ENCODE results near the gene LGR6. TPM values are rescaled to one million over a fixed set of nuclear protein-coding genes. Genes with fewer than 3 reads are reported as not detected.
"Not testable (repeated sequence)": the region's sequence is repeated elsewhere in the genome, so short reads cannot be mapped to it uniquely, and the experiment has no call there.

The LGR6 gene
- total RNA-seq, 8 experiments from 2014 or later = 0.13 to 1.0 (median 0.35) TPM

GRCh38 chr1:202237052-202237451 is 43.5 kb downstream of the LGR6 start:
- Histone ChIP-seq H3K4me3 (no peak overlapping the region), H3K27ac (no peak overlapping the region), H3K4me1 (replicated peaks in 1 of 2) (peaks cover 6 to 21% of the 10 kb centered on the region in 2 donors)
- in situ Hi-C loops (cut with MboI; ENCODE audit: low pct_unique_long_range_greater_than_20kb in 2 of 9, low sequenced_read_pairs in 9 of 9, unreplicated experiment in 9 of 9) = no loop called here
- 24 to 100% (median 40%) methylated on average over 1 to 8 of the region's 8 CpGs; no CpG with 5 or more reads in 3 of the 10 experiments for WGBS, 10 experiments
- peak in 6 of 8 experiments; percentile 20 to 57 (median 28) for ATAC-seq (replicated peaks in 6 of 8)

GRCh38 chr1:202238914-202239313 is 45.3 kb downstream of the LGR6 start:
- in situ Hi-C loops (cut with MboI; ENCODE audit: low pct_unique_long_range_greater_than_20kb in 2 of 9, low sequenced_read_pairs in 9 of 9, unreplicated experiment in 9 of 9) = no loop called here

GRCh38 chr1:202240226-202240625 is 46.6 kb downstream of the LGR6 start:
- ATAC-seq (replicated peaks in 6 of 8); H3K27ac ChIP-seq; in situ Hi-C loops (cut with MboI; ENCODE audit: low pct_unique_long_range_greater_than_20kb in 2 of 9, low sequenced_read_pairs in 9 of 9, unreplicated experiment in 9 of 9); H3K4me3 ChIP-seq: not testable (repeated sequence)
- H3K4me1 ChIP-seq (replicated peaks in 1 of 2) = peaks cover 6 to 21% of the 10 kb centered on the region in 2 donors
- 6 to 60% (median 44%) methylated on average over 1 to 3 of the region's 3 CpGs; no CpG with 5 or more reads in 2 of the 10 experiments for WGBS, 10 experiments

More at GRCh38 chr1:202238914-202239313, 45.3 kb downstream of the LGR6 start:
- ATAC-seq (replicated peaks in 6 of 8) = no peak
- WGBS, 10 experiments = 80 to 100% (median 92%) methylated on average over 2 to 22 of the region's 22 CpGs; no CpG with 5 or more reads in 1 of the 10 experiments
- Histone ChIP-seq H3K4me3 (no peak overlapping the region), H3K27ac (no peak overlapping the region), H3K4me1 (replicated peaks in 1 of 2) (peaks cover 6 to 21% of the 10 kb centered on the region in 2 donors)

- no peak overlapping the region for H3K4me3 ChIP-seq
- no peak overlapping the region for H3K27ac ChIP-seq
- ATAC-seq (replicated peaks in 6 of 8) = no peak
- in situ Hi-C loops (cut with MboI; ENCODE audit: low pct_unique_long_range_greater_than_20kb in 2 of 9, low sequenced_read_pairs in 9 of 9, unreplicated experiment in 9 of 9) = no loop called here
- WGBS, 10 experiments = 68 to 100% (median 84%) methylated on average over 2 to 4 of the region's 4 CpGs; no CpG with 5 or more reads in 4 of the 10 experiments
- H3K4me1 ChIP-seq (replicated peaks in 1 of 2) = peaks cover 2 to 15% of the 10 kb centered on the region in 2 donors
Measured at GRCh38 chr1:202240956-202241355, 47.4 kb downstream of the LGR6 start.

GRCh38 chr1:202241376-202242079 is 47.9 kb downstream of the LGR6 start:
- ATAC-seq (replicated peaks in 6 of 8) = no peak
- in situ Hi-C loops (cut with MboI; ENCODE audit: low pct_unique_long_range_greater_than_20kb in 2 of 9, low sequenced_read_pairs in 9 of 9, unreplicated experiment in 9 of 9) = no loop called here
- Histone ChIP-seq H3K4me1 (replicated peaks in 1 of 2) (peaks cover 0 to 10% of the 10 kb centered on the region in 2 donors), H3K27ac (no peak overlapping the region), H3K4me3 (no peak overlapping the region)
- 50 to 90% (median 84%) methylated on average over 1 to 6 of the region's 6 CpGs; no CpG with 5 or more reads in 4 of the 10 experiments for WGBS, 10 experiments

GRCh38 chr1:202242080-202242419 is 48.5 kb downstream of the LGR6 start:
- Histone ChIP-seq H3K4me1 (replicated peaks in 1 of 2) (peaks cover 0 to 4% of the 10 kb centered on the region in 2 donors), H3K4me3 (no peak overlapping the region), H3K27ac (no peak overlapping the region)
- 33 to 100% (median 65%) methylated on average over 1 to 2 of the region's 2 CpGs; no CpG with 5 or more reads in 3 of the 10 experiments for WGBS, 10 experiments
- in situ Hi-C loops (cut with MboI; ENCODE audit: low pct_unique_long_range_greater_than_20kb in 2 of 9, low sequenced_read_pairs in 9 of 9, unreplicated experiment in 9 of 9) = no loop called here
- no peak for ATAC-seq (replicated peaks in 6 of 8)

- in situ Hi-C loops (cut with MboI; ENCODE audit: low pct_unique_long_range_greater_than_20kb in 2 of 9, low sequenced_read_pairs in 9 of 9, unreplicated experiment in 9 of 9) = no loop called here
- no peak for ATAC-seq (replicated peaks in 6 of 8)
Measured at GRCh38 chr1:202243006-202243405, 49.4 kb downstream of the LGR6 start.

GRCh38 chr1:202244841-202245261 is 51.3 kb downstream of the LGR6 start:
- ATAC-seq (replicated peaks in 6 of 8) = no peak
- Histone ChIP-seq H3K4me3 (no peak overlapping the region), H3K4me1 (replicated peaks in 1 of 2) (no peaks in the 10 kb centered on the region), H3K27ac (no peak overlapping the region)
- WGBS, 10 experiments = 80 to 85% (median 80%) methylated on average over 1 to 4 of the region's 9 CpGs; no CpG with 5 or more reads in 7 of the 10 experiments
- in situ Hi-C loops (cut with MboI; ENCODE audit: low pct_unique_long_range_greater_than_20kb in 2 of 9, low sequenced_read_pairs in 9 of 9, unreplicated experiment in 9 of 9) = no loop called here

More at GRCh38 chr1:202243006-202243405, 49.4 kb downstream of the LGR6 start:
- no peak overlapping the region for H3K4me3 ChIP-seq
- H3K27ac ChIP-seq = no peak overlapping the region
- H3K4me1 ChIP-seq (replicated peaks in 1 of 2) = no peaks in the 10 kb centered on the region
- 62 to 92% (median 80%) methylated on average over 1 to 2 of the region's 3 CpGs; no CpG with 5 or more reads in 4 of the 10 experiments for WGBS, 10 experiments

GRCh38 chr1:202245391-202245790 is 51.8 kb downstream of the LGR6 start:
- no peak for ATAC-seq (replicated peaks in 6 of 8)
- no peak overlapping the region for H3K4me3 ChIP-seq
- WGBS, 10 experiments = 78 to 100% (median 92%) methylated on average over 1 to 6 of the region's 8 CpGs; no CpG with 5 or more reads in 5 of the 10 experiments
- in situ Hi-C loops (cut with MboI; ENCODE audit: low pct_unique_long_range_greater_than_20kb in 2 of 9, low sequenced_read_pairs in 9 of 9, unreplicated experiment in 9 of 9) = no loop called here
- no peaks in the 10 kb centered on the region for H3K4me1 ChIP-seq (replicated peaks in 1 of 2)
- H3K27ac ChIP-seq = no peak overlapping the region

- no peaks in the 10 kb centered on the region for H3K4me1 ChIP-seq (replicated peaks in 1 of 2)
- ATAC-seq (replicated peaks in 6 of 8) = no peak
- in situ Hi-C loops (cut with MboI; ENCODE audit: low pct_unique_long_range_greater_than_20kb in 2 of 9, low sequenced_read_pairs in 9 of 9, unreplicated experiment in 9 of 9) = no loop called here
- H3K27ac ChIP-seq = no peak overlapping the region
- WGBS, 10 experiments = 68 to 83% (median 77%) methylated on average over 1 to 6 of the region's 6 CpGs; no CpG with 5 or more reads in 3 of the 10 experiments
- no peak overlapping the region for H3K4me3 ChIP-seq
Measured at GRCh38 chr1:202247104-202247503, 53.5 kb downstream of the LGR6 start.

- Histone ChIP-seq H3K4me1 (replicated peaks in 1 of 2) (no peaks in the 10 kb centered on the region), H3K27ac (no peak overlapping the region), H3K4me3 (no peak overlapping the region)
- WGBS, 10 experiments = 27 to 100% (median 74%) methylated on average over 3 to 16 of the region's 20 CpGs; no CpG with 5 or more reads in 3 of the 10 experiments
- in situ Hi-C loops (cut with MboI; ENCODE audit: low pct_unique_long_range_greater_than_20kb in 2 of 9, low sequenced_read_pairs in 9 of 9, unreplicated experiment in 9 of 9) = no loop called here
- peak in 4 of 8 experiments; percentile 28 to 49 (median 34) for ATAC-seq (replicated peaks in 6 of 8)
Measured at GRCh38 chr1:202247837-202248795, 54.5 kb downstream of the LGR6 start.

GRCh38 chr1:202248861-202249260 is 55.3 kb downstream of the LGR6 start:
- ATAC-seq (replicated peaks in 6 of 8) = no peak
- H3K27ac ChIP-seq = no peak overlapping the region
- in situ Hi-C loops (cut with MboI; ENCODE audit: low pct_unique_long_range_greater_than_20kb in 2 of 9, low sequenced_read_pairs in 9 of 9, unreplicated experiment in 9 of 9) = no loop called here
- H3K4me3 ChIP-seq = no peak overlapping the region
- no peaks in the 10 kb centered on the region for H3K4me1 ChIP-seq (replicated peaks in 1 of 2)
- 70 to 100% (median 79%) methylated on average over 1 to 5 of the region's 6 CpGs; no CpG with 5 or more reads in 1 of the 10 experiments for WGBS, 10 experiments

GRCh38 chr1:202249436-202249835 is 55.8 kb downstream of the LGR6 start:
- in situ Hi-C loops (cut with MboI; ENCODE audit: low pct_unique_long_range_greater_than_20kb in 2 of 9, low sequenced_read_pairs in 9 of 9, unreplicated experiment in 9 of 9) = no loop called here
- Histone ChIP-seq H3K27ac (no peak overlapping the region), H3K4me3 (no peak overlapping the region), H3K4me1 (replicated peaks in 1 of 2) (no peaks in the 10 kb centered on the region)
- 4 to 80% (median 67%) methylated on average over 1 to 6 of the region's 6 CpGs; no CpG with 5 or more reads in 1 of the 10 experiments for WGBS, 10 experiments
- ATAC-seq (replicated peaks in 6 of 8) = peak in 1 of 8 experiments; percentile 42
